HEK293T (cell line): ENCODE data around the gene CNST.

Experiments
- CTCF ChIA-PET: fragments of 350-600 bp; formaldehyde crosslinking; extraction: SDS; loops from one replicate; lab custom pipeline; 2021; ENCODE audit warnings: antibody characterized with exemption, inconsistent platforms; lab: Yijun Ruan, JAX
- POLR2A ChIA-PET: fragments of 350-600 bp; formaldehyde crosslinking; extraction: SDS; loops from one replicate; lab custom pipeline; 2020; ENCODE audit warnings: antibody characterized with exemption, inconsistent platforms; lab: Yijun Ruan, JAX
- DNase-seq: peaks from one replicate; pipeline ENCODE4 v3.0.0; 2012; ENCODE audit warnings: mixed read lengths; ENCODE audit errors: extremely low spot score
- ARNT ChIP-seq: fragments of 450-650 bp; IDR thresholded peaks from 2 replicates; pipeline ENCODE4 v1.6.1; 2017; ENCODE audit warnings: mild to moderate bottlenecking
- BHLHE40 ChIP-seq: fragments of 450-650 bp; IDR thresholded peaks from 2 replicates; pipeline ENCODE4 v1.6.1; 2016; ENCODE audit warnings: mild to moderate bottlenecking, moderate library complexity, borderline replicate concordance
- CTBP1 ChIP-seq: fragments of 450-650 bp; IDR thresholded peaks from 2 replicates; pipeline ENCODE4 v1.6.1; 2016; ENCODE audit warnings: borderline replicate concordance
- ELF4 ChIP-seq: fragments of 450-650 bp; IDR thresholded peaks from 2 replicates; pipeline ENCODE4 v1.6.1; 2017; ENCODE audit warnings: antibody characterized with exemption
- FOXA1 ChIP-seq: fragments of 450-650 bp; IDR thresholded peaks from 2 replicates; pipeline ENCODE4 v1.6.1; 2016; ENCODE audit warnings: mild to moderate bottlenecking
- FOXK2 ChIP-seq: fragments of 450-650 bp; IDR thresholded peaks from 2 replicates; pipeline ENCODE4 v1.6.1; 2016; ENCODE audit warnings: mild to moderate bottlenecking
- FOXM1 ChIP-seq: fragments of 450-650 bp; IDR thresholded peaks from 2 replicates; pipeline ENCODE4 v1.6.1; 2017; ENCODE audit warnings: mild to moderate bottlenecking, borderline replicate concordance
- HDGF ChIP-seq: fragments of 450-650 bp; IDR thresholded peaks from 2 replicates; pipeline ENCODE4 v1.6.1; 2017; ENCODE audit warnings: antibody characterized with exemption, borderline replicate concordance
- L3MBTL2 ChIP-seq: fragments of 450-650 bp; conservative IDR thresholded peaks from 2 replicates; pipeline ENCODE4 v1.6.1; 2016; ENCODE audit warnings: mild to moderate bottlenecking
- LEF1 ChIP-seq: fragments of 450-650 bp; IDR thresholded peaks from 2 replicates; pipeline ENCODE4 v1.6.1; 2017; ENCODE audit warnings: mild to moderate bottlenecking, borderline replicate concordance
- NFRKB ChIP-seq: fragments of 450-650 bp; IDR thresholded peaks from 2 replicates; pipeline ENCODE4 v1.6.1; 2016; ENCODE audit warnings: mild to moderate bottlenecking, moderate library complexity
- PKNOX1 ChIP-seq: fragments of 450-650 bp; IDR thresholded peaks from 2 replicates; pipeline ENCODE4 v1.6.1; 2016
- SP1 ChIP-seq: fragments of 450-650 bp; IDR thresholded peaks from 2 replicates; pipeline ENCODE4 v1.6.1; 2017
- SUZ12 ChIP-seq: fragments of 450-650 bp; IDR thresholded peaks from 2 replicates; pipeline ENCODE4 v1.6.1; 2016; ENCODE audit warnings: mild to moderate bottlenecking
- TARDBP ChIP-seq: fragments of 450-650 bp; IDR thresholded peaks from 2 replicates; pipeline ENCODE4 v1.6.1; 2016
- ZNF384 ChIP-seq: fragments of 450-650 bp; IDR thresholded peaks from 2 replicates; pipeline ENCODE4 v1.6.1; 2016

Gene CNST

GRCh38 chr1:246566128-246566812, at the start of gene CNST, which contains the start of gene TFB2M:
Gene CNST (plus strand): TSS chr1:246566456. CDS start chr1:246591563, 25,107 bp downstream.
Gene TFB2M (minus strand): TSS chr1:246566261. CDS start chr1:246566138, 123 bp downstream.
- no peak for TF ChIP-seq HDGF
- no peak for TF ChIP-seq FOXM1
- TF ChIP-seq ELF4: peak; percentile 62
- TF ChIP-seq PKNOX1: no peak
- no peak for TF ChIP-seq SP1
- TF ChIP-seq L3MBTL2: 0 out of 2 replicates have a peak, but pooled peaks have one; percentile 18
- no peak for TF ChIP-seq ARNT
- TF ChIP-seq NFRKB: no peak
- no peak for TF ChIP-seq LEF1
- TF ChIP-seq BHLHE40: no peak
- TF ChIP-seq CTBP1: 0 out of 2 replicates have a peak, but pooled peaks have one; percentile 40
- no peak for TF ChIP-seq TARDBP
- no peak for TF ChIP-seq FOXK2
- TF ChIP-seq FOXA1: no peak
- ChIA-PET POLR2A (no interaction called here), CTCF (no interaction called here)
- peak; percentile 87 for DNase-seq

- DNase-seq: no peak
- POLR2A ChIA-PET: no interaction called here
- TF ChIP-seq HDGF (no peak), NFRKB (no peak), BHLHE40 (no peak), ZNF384 (no peak), SP1 (no peak), SUZ12 (no peak), FOXA1 (no peak)
- CTCF ChIA-PET: no interaction called here
Observed at GRCh38 chr1:246517391-246517790, 48.9 kb upstream of the CNST start.

- ChIA-PET CTCF (no interaction called here), POLR2A (no interaction called here)
- DNase-seq: no peak
- TF ChIP-seq ZNF384: no peak
- TF ChIP-seq HDGF: no peak
- no peak for TF ChIP-seq LEF1
- TF ChIP-seq SUZ12: no peak
- TF ChIP-seq ELF4: no peak
- no peak for TF ChIP-seq BHLHE40
- no peak for TF ChIP-seq SP1
- TF ChIP-seq L3MBTL2: no peak
- TF ChIP-seq FOXA1: no peak
- no peak for TF ChIP-seq FOXK2
- no peak for TF ChIP-seq ARNT
- TF ChIP-seq TARDBP: no peak
- no peak for TF ChIP-seq CTBP1
- TF ChIP-seq PKNOX1: no peak
- no peak for TF ChIP-seq FOXM1
Observed at GRCh38 chr1:246518456-246519205, 47.6 kb upstream of the CNST start.

GRCh38 chr1:246519514-246519913, 46.7 kb upstream of the CNST start:
- ChIA-PET CTCF (no interaction called here), POLR2A (no interaction called here)
- TF ChIP-seq FOXM1 (no peak), ZNF384 (no peak), FOXK2 (no peak), NFRKB (no peak), ELF4 (no peak), LEF1 (no peak), CTBP1 (no peak), TARDBP (no peak), BHLHE40 (no peak), FOXA1 (no peak), ARNT (no peak), L3MBTL2 (no peak), SP1 (no peak), SUZ12 (no peak), PKNOX1 (no peak), HDGF (no peak)
- DNase-seq: no peak

- TF ChIP-seq FOXK2 (no peak), PKNOX1 (no peak), FOXA1 (no peak), BHLHE40 (no peak), LEF1 (no peak), FOXM1 (no peak)
- CTCF ChIA-PET: no interaction called here
- no peak for DNase-seq
- POLR2A ChIA-PET: no interaction called here
Observed at GRCh38 chr1:246526380-246526779, 39.9 kb upstream of the CNST start.
